Stomach (tissue), 4 donors: ENCODE data around the gene ADGRG1.

Experiments
- EP300 ChIP-seq: sonication (generic); formaldehyde crosslinking; IDR thresholded peaks from one replicate; pipeline ENCODE4 v1.6.1; 2017; ENCODE audit warnings: antibody characterized with exemption
- POLR2AphosphoS5 ChIP-seq, 3 donors: sonication (generic); formaldehyde crosslinking; IDR thresholded peaks; one replicate each; pipeline ENCODE4 v1.6.1; 2016; ENCODE audit warnings: antibody characterized with exemption in 3 of 3
- TF ChIP-seq, protein P1 (sequence below), 7 experiments: fragments of 450-650 bp in 4 of 7; fragments of 200-600 bp in 3 of 7; sonication (generic) in 3 of 7; IDR thresholded peaks; one replicate each; pipeline ENCODE4 v1.5.1; 2016 to 2019; ENCODE audit warnings: antibody characterized with exemption in 7 of 7, control low read depth in 2 of 7, mild to moderate bottlenecking in 1 of 7

GRCh38 chr16:57609541-57610401, 18.7 kb upstream of the ADGRG1 start:
- TF ChIP-seq EP300: no peak
- TF ChIP-seq, protein P1, sequence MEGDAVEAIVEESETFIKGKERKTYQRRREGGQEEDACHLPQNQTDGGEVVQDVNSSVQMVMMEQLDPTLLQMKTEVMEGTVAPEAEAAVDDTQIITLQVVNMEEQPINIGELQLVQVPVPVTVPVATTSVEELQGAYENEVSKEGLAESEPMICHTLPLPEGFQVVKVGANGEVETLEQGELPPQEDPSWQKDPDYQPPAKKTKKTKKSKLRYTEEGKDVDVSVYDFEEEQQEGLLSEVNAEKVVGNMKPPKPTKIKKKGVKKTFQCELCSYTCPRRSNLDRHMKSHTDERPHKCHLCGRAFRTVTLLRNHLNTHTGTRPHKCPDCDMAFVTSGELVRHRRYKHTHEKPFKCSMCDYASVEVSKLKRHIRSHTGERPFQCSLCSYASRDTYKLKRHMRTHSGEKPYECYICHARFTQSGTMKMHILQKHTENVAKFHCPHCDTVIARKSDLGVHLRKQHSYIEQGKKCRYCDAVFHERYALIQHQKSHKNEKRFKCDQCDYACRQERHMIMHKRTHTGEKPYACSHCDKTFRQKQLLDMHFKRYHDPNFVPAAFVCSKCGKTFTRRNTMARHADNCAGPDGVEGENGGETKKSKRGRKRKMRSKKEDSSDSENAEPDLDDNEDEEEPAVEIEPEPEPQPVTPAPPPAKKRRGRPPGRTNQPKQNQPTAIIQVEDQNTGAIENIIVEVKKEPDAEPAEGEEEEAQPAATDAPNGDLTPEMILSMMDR (IDR thresholded peaks at IDR 0.05): peak in 1 of 7 experiments; percentile 31
- TF ChIP-seq POLR2AphosphoS5 (IDR thresholded peaks at IDR 0.05): peak; percentile 0 to 60 (median 57)
